ENCODE data around the gene C17orf75.

DNA sequence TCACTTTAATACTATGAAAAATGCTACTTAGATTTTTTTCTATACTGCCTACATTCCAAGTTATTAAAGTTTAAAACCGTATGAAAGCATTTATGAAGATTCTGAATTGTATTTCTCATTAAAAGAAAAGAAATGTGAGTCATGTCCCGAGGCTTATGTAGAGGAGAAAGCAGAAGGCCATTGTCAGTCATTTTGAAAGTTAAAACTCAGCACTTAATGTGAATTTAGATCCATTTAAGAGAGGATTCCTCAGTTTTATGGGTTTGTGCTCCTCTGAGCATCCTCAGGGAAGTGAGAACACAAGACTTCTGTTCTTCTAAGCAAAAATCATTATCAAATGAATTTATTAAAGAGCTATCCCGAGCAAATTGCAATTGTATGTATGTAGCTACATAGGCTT, 11.8 kb downstream of the C17orf75 start:
- TF ChIP-seq POLR2AphosphoS5 (IDR thresholded peaks at IDR 0.05; ENCODE audit: low read depth): no peak
- TF ChIP-seq, protein P1, sequence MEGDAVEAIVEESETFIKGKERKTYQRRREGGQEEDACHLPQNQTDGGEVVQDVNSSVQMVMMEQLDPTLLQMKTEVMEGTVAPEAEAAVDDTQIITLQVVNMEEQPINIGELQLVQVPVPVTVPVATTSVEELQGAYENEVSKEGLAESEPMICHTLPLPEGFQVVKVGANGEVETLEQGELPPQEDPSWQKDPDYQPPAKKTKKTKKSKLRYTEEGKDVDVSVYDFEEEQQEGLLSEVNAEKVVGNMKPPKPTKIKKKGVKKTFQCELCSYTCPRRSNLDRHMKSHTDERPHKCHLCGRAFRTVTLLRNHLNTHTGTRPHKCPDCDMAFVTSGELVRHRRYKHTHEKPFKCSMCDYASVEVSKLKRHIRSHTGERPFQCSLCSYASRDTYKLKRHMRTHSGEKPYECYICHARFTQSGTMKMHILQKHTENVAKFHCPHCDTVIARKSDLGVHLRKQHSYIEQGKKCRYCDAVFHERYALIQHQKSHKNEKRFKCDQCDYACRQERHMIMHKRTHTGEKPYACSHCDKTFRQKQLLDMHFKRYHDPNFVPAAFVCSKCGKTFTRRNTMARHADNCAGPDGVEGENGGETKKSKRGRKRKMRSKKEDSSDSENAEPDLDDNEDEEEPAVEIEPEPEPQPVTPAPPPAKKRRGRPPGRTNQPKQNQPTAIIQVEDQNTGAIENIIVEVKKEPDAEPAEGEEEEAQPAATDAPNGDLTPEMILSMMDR (conservative IDR thresholded peaks at IDR 0.05; ENCODE audit: low read depth in 2 of 2): no peak
- no peak for TF ChIP-seq ZNF331 (CRISPR knock-in tag; IDR thresholded peaks at IDR 0.05; ENCODE audit: low read depth)
- TF ChIP-seq EZH2 (IDR thresholded peaks at IDR 0.05; ENCODE audit: low read depth, unreplicated experiment): no peak
- TF ChIP-seq EZH2phosphoT487 (IDR thresholded peaks at IDR 0.05; ENCODE audit: unreplicated experiment): no peak
